B cell (primary cell): ENCODE data around the gene TEX11. TPM values are rescaled to one million over a fixed set of nuclear protein-coding genes. Genes with fewer than 3 reads are reported as not detected.

Experiments
- ATAC-seq: fragments of 200-7000 bp; cut with Tn5 transposase; one replicate; pipeline ENCODE4 v1.10.0; 2021; ENCODE audit warnings: low read depth, mild to moderate bottlenecking, moderate number of reproducible peaks, moderate library complexity
- CTCF ChIA-PET: fragments of 350-600 bp; sonication (Branson Sonifier 250); formaldehyde crosslinking; loops from one replicate; lab custom pipeline; 2021; ENCODE audit warnings: antibody characterized with exemption, inconsistent platforms; lab: Charles Lee
- POLR2A ChIA-PET: fragments of 350-600 bp; sonication (Branson Sonifier 250); formaldehyde crosslinking; loops from one replicate; lab custom pipeline; 2021; ENCODE audit warnings: antibody characterized with exemption; lab: Charles Lee
- DNase-seq: peaks from one replicate; pipeline ENCODE4 v3.0.0; 2013
- H2AFZ ChIP-seq: 2 replicates; pipeline ENCODE4 v1.6.1; 2012; ENCODE audit warnings: mild to moderate bottlenecking, low read depth, low read length; ENCODE audit not compliant: insufficient read depth, poor library complexity, severe bottlenecking
- H3K27ac ChIP-seq, 2 donors: 1 replicate in 1 of 2; 2 replicates in 1 of 2; pipeline ENCODE4 v1.5.1; 2012 to 2013; ENCODE audit warnings: low read length in 2 of 2, mild to moderate bottlenecking in 2 of 2, moderate library complexity in 1 of 2
- H3K27me3 ChIP-seq, 4 experiments: fragments of 200-600 bp in 1 of 4; sonication (generic) in 1 of 4; replicated peaks in 1 of 4; 1 replicate in 2 of 4; 2 replicates in 2 of 4; pipeline versions ENCODE4 v1.6.1 to v1.7.0; 2013 to 2016; ENCODE audit warnings: low read length in 3 of 4, mild to moderate bottlenecking in 2 of 4, mixed read lengths in 1 of 4, moderate library complexity in 1 of 4; ENCODE audit not compliant: insufficient read depth in 4 of 4, control insufficient read depth in 3 of 4; ENCODE audit errors: control extremely low read depth in 1 of 4
- H3K36me3 ChIP-seq, 2 experiments: replicated peaks in 1 of 2; 1 replicate in 1 of 2; 2 replicates in 1 of 2; pipeline versions ENCODE4 v1.6.1 to v1.7.1; 2013; ENCODE audit warnings: low read length in 1 of 2; ENCODE audit not compliant: insufficient read depth in 2 of 2, control insufficient read depth in 1 of 2; ENCODE audit errors: control extremely low read depth in 1 of 2, extremely low read depth in 1 of 2
- H3K4me1 ChIP-seq, 2 donors: fragments of 200-600 bp in 1 of 2; sonication (generic) in 1 of 2; 1 replicate in 1 of 2; 2 replicates in 1 of 2; pipeline versions ENCODE4 v1.5.1 to v1.6.1; 2013 to 2017; ENCODE audit warnings: low read length in 2 of 2; ENCODE audit not compliant: control insufficient read depth in 2 of 2, insufficient read depth in 2 of 2
- H3K4me2 ChIP-seq: replicated peaks from 2 replicates; pipeline ENCODE3; 2012; ENCODE audit warnings: mild to moderate bottlenecking, low read depth, low read length; ENCODE audit not compliant: poor library complexity, severe bottlenecking
- H3K4me3 ChIP-seq, 5 experiments: fragments of 200-600 bp in 1 of 5; sonication (generic) in 1 of 5; 1 replicate in 3 of 5; 2 replicates in 2 of 5; pipeline versions ENCODE4 v1.5.1 to v1.7.0; 2011 to 2016; ENCODE audit warnings: low read length in 4 of 5, mild to moderate bottlenecking in 4 of 5, low read depth in 2 of 5, control low read depth in 1 of 5, moderate library complexity in 1 of 5; ENCODE audit not compliant: insufficient read depth in 1 of 5; ENCODE audit errors: control extremely low read depth in 1 of 5, extremely low read depth in 1 of 5
- H3K79me2 ChIP-seq: fragments of 200-600 bp; sonication (generic); one replicate; pipeline ENCODE4 v1.6.0; 2016; ENCODE audit warnings: low read length; ENCODE audit not compliant: control insufficient read depth, insufficient read depth
- H3K9ac ChIP-seq: fragments of 200-600 bp; sonication (generic); 2 replicates; pipeline ENCODE4 v1.6.1; 2017; ENCODE audit warnings: mild to moderate bottlenecking, low read length, moderate library complexity
- H3K9me3 ChIP-seq, 3 donors: one replicate each; pipeline versions ENCODE4 v1.6.1 to v1.7.1; 2013; ENCODE audit warnings: low read length in 2 of 3; ENCODE audit not compliant: control insufficient read depth in 2 of 3, insufficient read depth in 1 of 3; ENCODE audit errors: control extremely low read depth in 1 of 3
- H4K20me1 ChIP-seq: 2 replicates; pipeline ENCODE4 v1.6.0; 2012; ENCODE audit warnings: mild to moderate bottlenecking, low read length; ENCODE audit not compliant: insufficient read depth, control insufficient read depth, poor library complexity, severe bottlenecking
- H3K27ac Mint-ChIP-seq: one replicate; pipeline ENCODE4 v1.8.0; 2021; ENCODE audit warnings: mixed read lengths
- H3K27me3 Mint-ChIP-seq: one replicate; pipeline ENCODE4 v1.8.0; 2021; ENCODE audit warnings: mixed read lengths
- H3K4me1 Mint-ChIP-seq: one replicate; pipeline ENCODE4 v1.8.0; 2021; ENCODE audit warnings: mixed read lengths
- H3K4me3 Mint-ChIP-seq: one replicate; pipeline ENCODE4 v1.8.0; 2021; ENCODE audit warnings: mixed read lengths
- H3K9me3 Mint-ChIP-seq: one replicate; pipeline ENCODE4 v1.8.0; 2022; ENCODE audit warnings: mixed read lengths; ENCODE audit not compliant: insufficient read depth
- EZH2 ChIP-seq: IDR thresholded peaks from 2 replicates; pipeline ENCODE4 v1.6.1; 2012; ENCODE audit warnings: borderline replicate concordance, low read depth, mild to moderate bottlenecking, moderate library complexity, low read length; ENCODE audit not compliant: insufficient read depth, poor library complexity, severe bottlenecking
- WGBS: methylation state at CpG from one replicate; pipeline ENCODE4 v1.1.5; 2013; ENCODE audit warnings: missing lambda C conversion rate; ENCODE audit not compliant: insufficient coverage; 5-methylcytosine and 5-hydroxymethylcytosine counted together
- intact Hi-C: fragments of 100-400 bp; cut with micrococcal nuclease; formaldehyde crosslinking; loops from one replicate; pipeline ENCODE4 v1.10.0; 2022
- polyA plus RNA-seq: library from polyadenylated mRNA; depleted of rRNA; stranded (reverse); fragments of >200 nt; gene quantifications from 2 replicates; pipeline ENCODE4 v1.2.3, GENCODE V29; 2012
- total RNA-seq, 2 donors: library from RNA; stranded (reverse); fragments of 120-200 nt in 1 of 2; gene quantifications; 1 replicate in 1 of 2; 2 replicates in 1 of 2; pipeline versions ENCODE4 v1.2.3 to v1.2.4, GENCODE V29; 2013 to 2022
- TF ChIP-seq, protein P1 (sequence below): fragments of 200-600 bp; IDR thresholded peaks from one replicate; pipeline ENCODE4 v1.8.0; 2022; ENCODE audit warnings: antibody characterized with exemption, mild to moderate bottlenecking

Gene TEX11
- total and polyA plus RNA-seq, 2 donors (not counting 1 experiment from before 2014, with no cell fraction given), result not detected

DNA sequence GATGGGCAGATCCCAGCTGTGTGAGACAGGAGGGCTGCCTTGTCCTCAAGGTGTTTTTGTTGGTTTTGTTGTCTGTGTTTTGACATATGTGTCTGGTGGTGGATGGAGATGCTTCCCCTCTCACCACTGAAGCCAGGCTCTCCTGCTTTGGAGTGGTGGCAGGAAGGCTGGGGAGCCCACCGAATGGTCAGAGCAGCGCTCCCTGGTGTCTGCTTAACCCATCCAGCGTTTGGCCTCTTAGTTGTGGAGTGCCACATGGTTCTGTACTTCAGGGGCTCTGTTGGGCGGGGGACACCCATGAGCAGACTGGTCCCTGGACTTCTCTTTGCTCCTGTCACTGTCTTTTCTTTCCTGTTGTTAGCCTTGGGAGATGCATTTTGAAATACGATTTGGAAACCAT is 412.0 kb downstream of the TEX11 start:
- H3K36me3 ChIP-seq, result peaks cover 0 to 3% of the 10 kb centered on the region in 2 experiments
- POLR2A ChIA-PET, result no interaction called here
- H3K4me2 ChIP-seq, result no peak overlapping the region
- no peaks in the 10 kb centered on the region for H3K4me1 Mint-ChIP-seq
- 100% methylated on average over 2 of the region's 5 CpGs for WGBS
- no peak overlapping the region for H3K27ac Mint-ChIP-seq
- no peak overlapping the region for H3K9ac ChIP-seq
- no peaks in the 10 kb centered on the region for H3K4me1 ChIP-seq
- DNase-seq (no peak), ATAC-seq (no peak)
- H3K27me3 ChIP-seq, result no peaks in the 10 kb centered on the region
- no peaks in the 10 kb centered on the region for H4K20me1 ChIP-seq
- H3K4me3 Mint-ChIP-seq, result no peak overlapping the region
- no peaks in the 10 kb centered on the region for H3K27me3 Mint-ChIP-seq
- no peak overlapping the region for H2AFZ ChIP-seq
- no peaks in the 10 kb centered on the region for H3K9me3 Mint-ChIP-seq
- no peaks in the 10 kb centered on the region for H3K9me3 ChIP-seq
- H3K4me3 ChIP-seq, result no peak overlapping the region
- no peak overlapping the region for H3K27ac ChIP-seq
- no peak for TF ChIP-seq EZH2
- TF ChIP-seq, protein P1, sequence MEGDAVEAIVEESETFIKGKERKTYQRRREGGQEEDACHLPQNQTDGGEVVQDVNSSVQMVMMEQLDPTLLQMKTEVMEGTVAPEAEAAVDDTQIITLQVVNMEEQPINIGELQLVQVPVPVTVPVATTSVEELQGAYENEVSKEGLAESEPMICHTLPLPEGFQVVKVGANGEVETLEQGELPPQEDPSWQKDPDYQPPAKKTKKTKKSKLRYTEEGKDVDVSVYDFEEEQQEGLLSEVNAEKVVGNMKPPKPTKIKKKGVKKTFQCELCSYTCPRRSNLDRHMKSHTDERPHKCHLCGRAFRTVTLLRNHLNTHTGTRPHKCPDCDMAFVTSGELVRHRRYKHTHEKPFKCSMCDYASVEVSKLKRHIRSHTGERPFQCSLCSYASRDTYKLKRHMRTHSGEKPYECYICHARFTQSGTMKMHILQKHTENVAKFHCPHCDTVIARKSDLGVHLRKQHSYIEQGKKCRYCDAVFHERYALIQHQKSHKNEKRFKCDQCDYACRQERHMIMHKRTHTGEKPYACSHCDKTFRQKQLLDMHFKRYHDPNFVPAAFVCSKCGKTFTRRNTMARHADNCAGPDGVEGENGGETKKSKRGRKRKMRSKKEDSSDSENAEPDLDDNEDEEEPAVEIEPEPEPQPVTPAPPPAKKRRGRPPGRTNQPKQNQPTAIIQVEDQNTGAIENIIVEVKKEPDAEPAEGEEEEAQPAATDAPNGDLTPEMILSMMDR, result no peak
- H3K79me2 ChIP-seq, result no peaks in the 10 kb centered on the region
- intact Hi-C loops, result no loop called here
- CTCF ChIA-PET, result no interaction called here

DNA sequence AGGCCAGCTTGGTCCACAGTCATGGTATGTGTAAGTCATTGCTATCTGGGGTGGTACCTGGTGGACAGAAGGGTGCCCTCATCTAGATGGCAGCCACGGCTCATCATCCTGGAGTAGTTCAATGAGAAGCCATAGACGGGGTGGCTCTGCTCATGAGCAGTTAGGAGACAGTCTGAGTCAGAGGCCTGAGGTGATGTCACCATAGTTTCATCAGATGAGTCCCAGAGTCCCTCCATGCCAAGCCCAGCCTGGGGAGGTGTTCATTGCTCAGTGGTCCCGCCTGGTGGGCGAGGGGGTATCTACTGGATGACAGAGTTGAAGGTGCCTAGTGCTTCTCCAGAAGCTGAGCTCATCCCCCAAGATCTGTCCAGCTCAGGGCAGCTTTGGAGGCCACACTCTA is 414.1 kb downstream of the TEX11 start:
- Mint-ChIP-seq H3K4me1 (no peaks in the 10 kb centered on the region), H3K4me3 (no peak overlapping the region), H3K27ac (no peak overlapping the region), H3K27me3 (no peaks in the 10 kb centered on the region), H3K9me3 (no peaks in the 10 kb centered on the region)
- DNase-seq, result no peak
- Histone ChIP-seq H2AFZ (no peak overlapping the region), H3K4me2 (no peak overlapping the region), H4K20me1 (no peaks in the 10 kb centered on the region), H3K9me3 (no peaks in the 10 kb centered on the region), H3K9ac (no peak overlapping the region), H3K27me3 (no peaks in the 10 kb centered on the region), H3K79me2 (no peaks in the 10 kb centered on the region), H3K27ac (no peak overlapping the region), H3K36me3 (peaks cover 0 to 3% of the 10 kb centered on the region in 2 experiments), H3K4me1 (no peaks in the 10 kb centered on the region), H3K4me3 (no peak overlapping the region)
- intact Hi-C loops, result no loop called here
- TF ChIP-seq EZH2, result no peak
- TF ChIP-seq, protein P1, result no peak
- no peak for ATAC-seq
- ChIA-PET POLR2A (no interaction called here), CTCF (no interaction called here)
- 100% methylated on average over 1 of the region's 4 CpGs for WGBS
